SK-N-SH (cell line): ENCODE results near the gene HNRNPA1.

Experiments used
- CHD2 ChIP-seq: fragments of 150-350 bp; IDR thresholded peaks from 2 replicates; pipeline ENCODE4 v1.6.1; 2018; ENCODE audit warnings: low read length; ENCODE audit not compliant: partially characterized antibody
- CTCF ChIP-seq: fragments of 200-600 bp; sonication (generic); IDR thresholded peaks from 2 replicates; pipeline ENCODE4 v1.6.1; 2017; ENCODE audit warnings: antibody characterized with exemption, mild to moderate bottlenecking, moderate library complexity
- EP300 ChIP-seq, 2 experiments: IDR thresholded peaks; 2 replicates each; pipeline versions ENCODE4 v1.4.0 to v1.6.1; 2012; ENCODE audit warnings: borderline replicate concordance in 1 of 2, low read depth in 1 of 2, low read length in 1 of 2
- GATA2 ChIP-seq: sonication (generic); formaldehyde crosslinking; IDR thresholded peaks from 2 replicates; pipeline ENCODE4 v1.5.0; 2020; ENCODE audit warnings: mild to moderate bottlenecking, missing genetic modification reagents
- POLR2AphosphoS5 ChIP-seq: IDR thresholded peaks from 2 replicates; pipeline ENCODE4 v1.6.1; 2012; ENCODE audit warnings: low read depth, low read length
- RAD21 ChIP-seq: IDR thresholded peaks from 2 replicates; pipeline ENCODE4 v1.6.1; 2012; ENCODE audit warnings: mild to moderate bottlenecking, low read length
- TAF1 ChIP-seq: IDR thresholded peaks from 2 replicates; pipeline ENCODE4 v1.6.1; 2012; ENCODE audit warnings: low read depth, mild to moderate bottlenecking, low read length, moderate library complexity, borderline replicate concordance
- TCF12 ChIP-seq: IDR thresholded peaks from 2 replicates; pipeline ENCODE4 v1.4.0; 2012
- ZBTB33 ChIP-seq: IDR thresholded peaks from 2 replicates; pipeline ENCODE4 v1.4.0; 2012; ENCODE audit warnings: low read depth, borderline replicate concordance
- TF ChIP-seq, protein P1 (sequence below): fragments of 150-350 bp; IDR thresholded peaks from 2 replicates; pipeline ENCODE4 v1.6.1; 2017; ENCODE audit warnings: antibody characterized with exemption, low read length, low read depth, borderline replicate concordance

- TF ChIP-seq RAD21 (no peak), CTCF (no peak), CHD2 (no peak), POLR2AphosphoS5 (no peak), EP300 (IDR thresholded peaks at IDR 0.05; ENCODE audit: borderline replicate concordance in 1 of 2, low read depth in 1 of 2, low read length in 1 of 2) (no peak), TCF12 (no peak), TAF1 (no peak), ZBTB33 (no peak), GATA2 (CRISPR knock-in tag) (no peak)
- TF ChIP-seq, protein P1, sequence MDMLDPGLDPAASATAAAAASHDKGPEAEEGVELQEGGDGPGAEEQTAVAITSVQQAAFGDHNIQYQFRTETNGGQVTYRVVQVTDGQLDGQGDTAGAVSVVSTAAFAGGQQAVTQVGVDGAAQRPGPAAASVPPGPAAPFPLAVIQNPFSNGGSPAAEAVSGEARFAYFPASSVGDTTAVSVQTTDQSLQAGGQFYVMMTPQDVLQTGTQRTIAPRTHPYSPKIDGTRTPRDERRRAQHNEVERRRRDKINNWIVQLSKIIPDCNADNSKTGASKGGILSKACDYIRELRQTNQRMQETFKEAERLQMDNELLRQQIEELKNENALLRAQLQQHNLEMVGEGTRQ = no peak
These were observed 11.8 kb downstream of the HNRNPA1 start for GRCh38 chr12:54292083-54292930.
